Stimulated activated naive CD4-positive, alpha-beta T cell (primary cell): ENCODE data around the gene ABCG4.
A peak's percentile ranks its signal among the peaks of the same experiment; 100 is the strongest.
"Not testable (repeated sequence)": the region's sequence is repeated elsewhere in the genome, so short reads cannot be mapped to it uniquely, and the experiment has no call there.

Source experiments
- DNase-seq, 6 experiments: peaks; one replicate each; lab custom pipeline; 2025; lab: John Stamatoyannopoulos, UW

The ABCG4 gene

DNA sequence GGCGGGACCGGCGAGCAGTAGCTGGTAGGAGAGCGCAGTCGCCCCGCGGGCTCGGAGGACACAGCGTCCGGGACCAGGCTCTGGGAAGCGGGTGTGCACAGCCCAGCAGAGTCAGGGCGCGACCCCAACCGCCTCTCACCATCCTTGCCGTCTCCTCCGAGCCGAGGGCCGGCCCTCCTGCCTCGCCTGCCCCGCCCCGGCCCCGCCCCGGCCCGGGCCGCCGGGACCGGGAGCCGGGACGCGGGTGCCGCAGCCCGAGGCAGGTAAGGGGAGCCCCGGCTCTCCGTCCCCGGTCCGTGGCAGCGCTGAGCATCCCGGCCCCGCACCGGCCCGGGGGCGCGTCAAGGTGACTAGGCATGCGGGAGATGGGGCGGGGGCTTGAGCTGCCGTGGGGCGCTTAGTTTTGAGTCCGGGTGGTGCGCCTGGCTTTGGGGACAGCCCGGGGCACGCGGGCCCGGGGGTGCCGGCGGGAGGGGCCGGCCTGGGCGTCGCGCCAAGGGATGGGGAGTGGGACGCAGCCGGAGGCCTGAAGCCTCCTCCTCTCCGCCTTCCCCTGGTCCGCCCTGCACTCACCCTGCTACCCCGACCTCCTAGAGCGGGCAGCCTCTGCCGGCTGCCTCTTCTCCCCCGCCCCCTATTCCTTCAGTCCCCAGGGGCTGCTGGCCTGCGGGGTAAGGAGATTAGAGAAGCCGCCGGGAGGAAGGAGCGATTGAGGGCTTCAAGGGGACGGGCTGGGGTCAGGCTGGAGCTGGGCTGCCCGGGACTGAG is at the start of gene ABCG4:
Gene ABCG4, plus strand, starts transcription at position 35 of the 768 bp plus-strand sequence. CDS start 914 bp downstream, outside the sequence.
- peak in 4 of 6 experiments; percentile 11 to 38 (median 19) for DNase-seq

- DNase-seq, result no peak
Observed at GRCh38 chr11:119099711-119100110, 49.1 kb upstream of the ABCG4 start.

- DNase-seq, result no peak
Observed at GRCh38 chr11:119100246-119100970, 48.4 kb upstream of the ABCG4 start.

- no peak for DNase-seq
Observed at GRCh38 chr11:119100994-119101758, 47.7 kb upstream of the ABCG4 start.

- DNase-seq, result peak; percentile 72 to 97 (median 84)
Observed at GRCh38 chr11:119101759-119102423, 47.0 kb upstream of the ABCG4 start, which contains the start of gene DPAGT1. TSS of gene DPAGT1 (minus strand) at chr11:119101853. CDS start at chr11:119101655, 198 bp downstream.

DNA sequence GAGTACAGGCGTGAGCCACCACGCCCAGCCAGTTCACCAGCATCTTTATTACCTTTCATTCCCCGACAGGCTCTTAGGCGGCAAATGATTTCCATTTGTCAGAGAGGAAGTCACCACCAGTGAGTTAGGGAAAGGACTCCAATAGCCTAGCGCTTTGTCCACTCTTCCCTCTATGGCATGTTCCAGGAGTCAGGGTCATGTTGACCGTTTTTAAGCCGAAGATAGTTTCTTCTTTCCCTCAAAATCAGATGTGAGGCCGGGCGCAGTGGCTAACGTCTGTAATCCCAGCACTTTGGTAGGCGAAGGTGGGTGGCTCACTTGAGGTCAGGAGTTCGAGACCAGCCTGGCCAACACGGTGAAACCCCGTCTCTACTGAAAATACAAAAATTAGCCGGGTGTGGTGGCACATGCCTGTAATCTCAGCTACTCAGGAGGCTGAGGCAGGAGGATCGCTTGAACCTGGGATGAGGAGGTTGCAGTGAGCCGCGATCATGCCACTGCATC is 45.6 kb upstream of the ABCG4 start:
- not testable (repeated sequence) for DNase-seq

GRCh38 chr11:119103793-119104192 is 45.1 kb upstream of the ABCG4 start:
- DNase-seq, result peak in 1 of 6 experiments; percentile 6

DNA sequence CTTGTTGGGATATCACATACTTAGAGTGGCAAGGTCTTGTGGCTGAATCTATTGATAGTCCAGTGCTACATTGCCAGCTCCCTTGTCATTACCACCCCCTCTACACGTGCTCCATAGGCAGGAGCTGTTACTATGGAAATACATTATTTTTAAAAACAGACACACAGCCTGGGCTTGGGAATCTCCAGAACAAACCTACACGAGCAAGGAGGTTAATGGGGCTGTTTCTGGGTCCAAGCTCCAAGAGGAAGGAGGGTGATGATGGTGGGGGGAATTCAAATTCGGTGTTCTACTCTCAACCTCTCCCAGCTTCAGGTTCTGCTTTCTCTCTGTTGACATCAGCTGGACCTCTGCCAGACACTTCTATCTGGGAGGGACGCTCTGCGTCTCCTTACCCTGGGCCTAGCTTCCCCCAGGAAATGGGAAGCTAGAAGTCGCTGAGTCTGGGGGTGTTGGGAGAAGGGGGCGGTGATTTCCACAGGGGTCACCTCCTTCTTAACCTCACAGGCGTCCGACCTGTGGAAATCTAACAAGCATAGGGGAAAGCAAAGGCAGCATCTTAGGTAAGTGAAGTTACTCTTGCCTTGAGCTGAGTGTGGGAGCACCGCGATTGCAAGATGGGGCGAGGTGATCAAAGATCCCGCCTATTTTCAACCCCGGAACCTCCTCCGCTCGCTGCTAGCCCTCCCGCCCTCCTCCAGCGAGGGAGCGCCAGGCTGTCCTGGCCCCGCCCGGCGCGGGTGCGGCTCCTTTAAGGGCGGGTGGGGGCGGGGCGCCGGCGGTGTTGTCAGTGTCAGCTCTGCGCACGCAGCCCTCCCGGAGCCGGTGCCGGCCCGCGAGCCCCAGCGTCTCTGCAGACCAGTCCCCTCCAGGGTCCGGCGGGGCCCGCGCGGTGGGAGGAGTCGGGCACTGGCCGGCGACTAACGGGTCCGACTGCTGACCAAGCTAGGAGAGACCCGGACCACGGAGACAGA is 42.0 kb upstream of the ABCG4 start, which contains the start of gene C2CD2L:
Gene C2CD2L, plus strand, starts transcription at position 781 of the 974 bp plus-strand sequence. CDS start 398 bp downstream, outside the sequence.
- DNase-seq, result peak; percentile 77 to 90 (median 86)

- no peak for DNase-seq
Observed at GRCh38 chr11:119107538-119108145, 41.2 kb upstream of the ABCG4 start.

DNA sequence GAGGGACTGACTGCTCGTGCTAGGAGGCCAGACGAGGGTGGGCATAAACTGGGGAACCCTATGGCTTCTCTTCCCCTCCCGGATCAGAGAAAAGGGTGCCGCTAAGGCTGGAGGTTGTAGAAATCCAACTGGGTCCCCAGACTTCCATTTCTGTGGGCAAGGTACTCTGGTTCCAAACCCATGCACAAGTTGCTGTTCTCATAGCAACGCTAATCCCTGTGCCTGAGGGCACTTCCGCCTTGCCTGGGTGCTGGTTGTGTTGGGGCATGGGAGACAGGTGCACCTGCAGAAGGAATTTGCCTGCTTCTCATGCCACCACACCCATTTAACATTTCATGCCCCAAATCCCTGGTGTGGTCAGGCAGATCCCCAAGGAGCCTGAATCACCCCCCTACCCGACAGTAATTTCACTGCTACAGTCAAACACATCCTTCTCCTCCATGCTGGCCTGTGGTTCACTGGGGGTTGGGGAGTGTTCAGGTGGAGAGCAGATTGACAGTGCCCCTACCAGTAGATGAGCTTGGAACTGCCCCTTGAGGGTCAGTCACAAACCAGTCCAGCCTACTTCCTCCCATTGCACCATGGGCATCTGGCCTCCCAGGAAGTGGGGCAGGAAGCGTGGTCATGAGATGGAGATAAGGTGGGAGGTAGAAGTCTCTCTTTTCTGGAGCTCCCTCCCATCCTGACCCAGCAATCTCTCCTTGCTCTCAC is 40.6 kb upstream of the ABCG4 start:
- peak in 5 of 6 experiments; percentile 15 to 40 (median 26) for DNase-seq

GRCh38 chr11:119108857-119109221 is 40.0 kb upstream of the ABCG4 start:
- no peak for DNase-seq

- DNase-seq, result no peak
Observed at GRCh38 chr11:119109843-119110242, 39.0 kb upstream of the ABCG4 start.

- no peak for DNase-seq
Observed at GRCh38 chr11:119110439-119110838, 38.4 kb upstream of the ABCG4 start.

GRCh38 chr11:119111361-119111925 is 37.4 kb upstream of the ABCG4 start:
- no peak for DNase-seq

GRCh38 chr11:119112314-119113020 is 36.4 kb upstream of the ABCG4 start:
- DNase-seq, result no peak

GRCh38 chr11:119113716-119114115 is 35.1 kb upstream of the ABCG4 start:
- no peak for DNase-seq

DNA sequence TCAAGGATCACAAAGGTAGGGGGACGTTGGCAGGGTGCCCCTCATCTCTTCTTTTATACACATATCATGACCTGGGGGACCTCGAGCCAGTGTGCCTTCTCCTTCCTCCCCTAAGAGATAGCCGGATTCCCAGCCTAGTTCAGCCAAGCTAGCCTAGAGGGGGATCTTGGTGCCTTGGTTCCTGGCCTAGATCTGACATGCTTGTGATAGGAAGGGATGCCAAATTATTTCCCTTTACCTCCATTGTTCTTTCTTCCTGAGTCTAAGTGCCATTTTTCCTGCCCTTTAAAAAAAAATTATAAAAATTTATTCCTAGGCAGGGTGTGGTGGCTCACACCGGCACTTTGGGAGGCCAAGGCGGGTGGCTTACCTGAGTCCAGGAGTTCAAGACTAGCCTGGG is 34.5 kb upstream of the ABCG4 start:
- no peak for DNase-seq
